HG03103 (cell line): ENCODE results near the gene NEK10.
"Not testable (repeated sequence)": the region's sequence is repeated elsewhere in the genome, so short reads cannot be mapped to it uniquely, and the experiment has no call there.

Experiments
- ATAC-seq: cut with Tn5 transposase; IDR thresholded peaks from one replicate; pipeline ENCODE4 v1.9.1; 2021; ENCODE audit warnings: low read depth; ENCODE audit not compliant: unreplicated experiment

The NEK10 gene, protein sequence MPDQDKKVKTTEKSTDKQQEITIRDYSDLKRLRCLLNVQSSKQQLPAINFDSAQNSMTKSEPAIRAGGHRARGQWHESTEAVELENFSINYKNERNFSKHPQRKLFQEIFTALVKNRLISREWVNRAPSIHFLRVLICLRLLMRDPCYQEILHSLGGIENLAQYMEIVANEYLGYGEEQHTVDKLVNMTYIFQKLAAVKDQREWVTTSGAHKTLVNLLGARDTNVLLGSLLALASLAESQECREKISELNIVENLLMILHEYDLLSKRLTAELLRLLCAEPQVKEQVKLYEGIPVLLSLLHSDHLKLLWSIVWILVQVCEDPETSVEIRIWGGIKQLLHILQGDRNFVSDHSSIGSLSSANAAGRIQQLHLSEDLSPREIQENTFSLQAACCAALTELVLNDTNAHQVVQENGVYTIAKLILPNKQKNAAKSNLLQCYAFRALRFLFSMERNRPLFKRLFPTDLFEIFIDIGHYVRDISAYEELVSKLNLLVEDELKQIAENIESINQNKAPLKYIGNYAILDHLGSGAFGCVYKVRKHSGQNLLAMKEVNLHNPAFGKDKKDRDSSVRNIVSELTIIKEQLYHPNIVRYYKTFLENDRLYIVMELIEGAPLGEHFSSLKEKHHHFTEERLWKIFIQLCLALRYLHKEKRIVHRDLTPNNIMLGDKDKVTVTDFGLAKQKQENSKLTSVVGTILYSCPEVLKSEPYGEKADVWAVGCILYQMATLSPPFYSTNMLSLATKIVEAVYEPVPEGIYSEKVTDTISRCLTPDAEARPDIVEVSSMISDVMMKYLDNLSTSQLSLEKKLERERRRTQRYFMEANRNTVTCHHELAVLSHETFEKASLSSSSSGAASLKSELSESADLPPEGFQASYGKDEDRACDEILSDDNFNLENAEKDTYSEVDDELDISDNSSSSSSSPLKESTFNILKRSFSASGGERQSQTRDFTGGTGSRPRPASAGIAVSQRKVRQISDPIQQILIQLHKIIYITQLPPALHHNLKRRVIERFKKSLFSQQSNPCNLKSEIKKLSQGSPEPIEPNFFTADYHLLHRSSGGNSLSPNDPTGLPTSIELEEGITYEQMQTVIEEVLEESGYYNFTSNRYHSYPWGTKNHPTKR

DNA sequence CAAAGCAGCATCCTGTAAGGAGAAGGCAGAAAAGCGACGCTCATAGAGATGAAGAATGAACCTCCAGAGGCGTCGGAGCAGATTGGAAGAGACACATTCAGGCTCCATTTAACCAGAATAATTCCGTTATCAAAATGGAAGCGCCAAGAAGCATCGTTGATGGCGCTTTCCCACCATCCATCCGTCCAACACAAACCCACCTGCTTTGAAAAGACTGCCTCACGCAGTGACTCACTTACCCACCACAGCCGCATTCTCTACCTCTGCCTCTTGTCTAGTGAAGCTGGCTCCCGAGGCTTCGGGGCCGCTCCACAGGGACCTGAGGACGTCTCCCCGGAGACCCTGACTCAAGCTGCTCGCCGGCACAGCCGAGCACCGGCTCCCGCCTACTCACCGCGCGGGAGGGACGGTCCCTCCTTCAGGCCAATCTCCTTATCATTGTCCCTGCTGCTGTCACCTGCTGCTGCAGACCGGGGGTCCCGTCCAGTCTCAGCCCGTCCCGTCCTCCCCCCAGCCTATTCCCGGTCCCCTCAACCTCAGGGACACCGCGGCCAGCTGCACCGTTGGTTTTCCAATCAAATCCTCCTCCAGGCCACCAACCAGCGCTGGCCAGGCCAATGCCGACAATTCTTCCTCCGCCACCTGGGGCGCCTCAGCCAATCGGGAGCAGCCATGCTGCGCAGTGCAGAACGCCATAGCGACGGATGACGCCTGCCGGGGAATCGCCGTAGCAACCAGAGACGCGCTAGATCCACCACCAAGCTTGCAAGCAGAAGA, at the start of gene NEK10:
Gene NEK10 (minus strand): TSS at position 553 of the 777 bp plus-strand sequence. CDS start 16,501 bp downstream, outside the sequence.
- peak; percentile 100 for ATAC-seq

DNA sequence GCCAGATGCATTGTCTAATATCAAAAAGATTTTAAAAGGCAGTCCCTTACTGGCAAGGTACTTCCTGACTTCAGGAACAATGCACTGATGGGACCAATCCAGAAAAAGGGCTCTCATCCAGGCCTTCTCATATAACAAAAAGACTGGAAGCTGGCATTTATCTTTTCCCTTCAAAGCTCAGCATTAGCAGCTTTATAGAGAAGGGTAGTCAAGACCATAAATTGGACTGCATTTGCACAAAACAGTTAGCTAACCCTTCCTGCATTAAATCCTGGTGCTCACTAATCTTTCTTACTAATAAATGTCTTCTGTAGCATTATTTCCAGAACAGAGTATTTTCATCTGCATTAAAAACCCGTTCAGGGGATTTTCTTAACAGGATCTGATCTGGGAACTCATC, 46.0 kb upstream of the NEK10 start:
- ATAC-seq = no peak

DNA sequence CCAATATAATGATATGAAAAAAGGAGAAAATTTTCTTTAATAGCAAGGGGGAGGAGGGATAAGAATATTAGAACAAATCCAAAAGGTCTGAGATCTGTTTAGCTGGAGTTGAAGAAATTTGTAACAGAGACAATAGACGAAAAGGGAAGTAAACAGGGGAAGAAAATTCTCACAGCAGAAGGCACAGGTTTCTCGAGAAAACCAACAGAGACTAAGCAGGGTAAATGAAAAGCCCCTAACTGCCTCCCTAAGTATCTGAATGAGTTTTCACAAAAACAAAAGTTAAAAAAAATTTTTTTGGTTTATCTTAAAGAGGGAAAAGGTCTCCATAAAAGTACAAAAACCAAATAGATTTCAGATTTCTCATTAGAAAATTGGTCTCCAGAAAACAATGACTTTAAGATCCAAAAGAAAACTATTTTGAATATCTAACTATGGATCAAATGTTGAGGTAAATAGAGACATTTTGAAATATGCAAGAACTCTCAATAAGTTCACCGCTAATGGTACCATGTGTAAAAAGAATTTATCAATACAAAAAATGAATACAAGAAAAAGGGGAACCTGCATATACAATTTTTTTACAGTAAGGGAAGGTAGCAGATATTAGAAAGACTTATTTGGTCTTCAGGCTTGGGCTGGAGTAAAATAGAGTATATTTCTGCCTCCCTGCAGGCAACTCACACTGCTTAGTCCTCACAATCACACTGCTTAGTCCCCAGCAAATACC, 23.9 kb upstream of the NEK10 start:
- peak; percentile 59 for ATAC-seq

DNA sequence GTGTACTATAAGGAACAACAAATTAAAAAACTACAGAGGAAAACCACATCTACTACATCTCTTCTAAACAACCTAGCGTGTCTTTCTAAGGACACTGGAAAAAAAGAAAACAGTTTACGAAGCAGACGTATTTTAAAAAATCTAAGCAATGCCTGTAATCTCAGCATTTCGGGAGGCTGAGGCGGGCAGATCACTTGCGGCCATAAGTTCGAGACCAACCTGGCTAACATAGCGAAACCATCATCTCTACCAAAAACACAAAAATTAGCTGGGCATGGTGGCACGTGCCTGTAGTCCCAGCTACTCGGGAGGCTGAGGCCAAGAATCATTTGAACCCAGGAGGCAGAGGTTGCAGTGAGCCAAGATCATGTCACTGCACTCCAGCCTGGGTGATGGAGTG, 23.2 kb upstream of the NEK10 start:
- not testable (repeated sequence) for ATAC-seq

DNA sequence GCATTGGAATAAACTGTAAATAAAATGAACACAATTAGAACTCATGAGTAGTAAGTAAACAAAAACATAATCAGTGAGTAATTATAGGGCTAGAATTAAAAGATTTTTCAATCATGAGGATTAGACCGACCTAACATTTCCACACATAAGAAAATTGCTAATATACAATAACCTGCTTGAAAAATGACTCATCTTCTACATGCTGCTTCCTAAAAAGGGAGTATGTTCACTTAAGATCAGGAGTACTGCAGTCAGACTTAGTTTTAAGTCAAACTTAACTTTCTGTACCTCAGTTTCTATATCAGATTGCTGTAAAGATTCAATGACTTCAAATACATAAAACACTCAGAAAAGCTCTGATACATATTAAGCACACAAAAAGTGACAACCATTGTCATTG, 22.6 kb upstream of the NEK10 start:
- no peak for ATAC-seq

DNA sequence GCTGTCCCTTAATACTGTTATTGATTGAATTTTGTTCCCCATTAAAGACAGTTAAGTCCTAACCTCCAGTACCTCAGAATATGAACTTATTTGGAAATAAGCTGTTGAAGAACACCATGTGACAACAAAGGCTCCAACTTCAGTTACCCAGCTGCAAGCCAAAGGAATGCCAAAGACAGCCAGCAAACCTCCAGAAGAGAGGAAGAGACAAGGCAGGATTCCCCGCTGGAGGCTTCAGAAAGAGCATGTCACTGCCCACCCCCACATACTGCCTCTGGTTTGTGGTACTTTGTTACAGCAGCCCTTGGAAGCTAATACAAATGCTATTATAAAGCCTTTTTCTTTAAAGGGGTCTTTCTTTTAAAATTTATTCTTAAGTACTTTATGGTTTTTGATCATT, 18.4 kb upstream of the NEK10 start:
- ATAC-seq = no peak

DNA sequence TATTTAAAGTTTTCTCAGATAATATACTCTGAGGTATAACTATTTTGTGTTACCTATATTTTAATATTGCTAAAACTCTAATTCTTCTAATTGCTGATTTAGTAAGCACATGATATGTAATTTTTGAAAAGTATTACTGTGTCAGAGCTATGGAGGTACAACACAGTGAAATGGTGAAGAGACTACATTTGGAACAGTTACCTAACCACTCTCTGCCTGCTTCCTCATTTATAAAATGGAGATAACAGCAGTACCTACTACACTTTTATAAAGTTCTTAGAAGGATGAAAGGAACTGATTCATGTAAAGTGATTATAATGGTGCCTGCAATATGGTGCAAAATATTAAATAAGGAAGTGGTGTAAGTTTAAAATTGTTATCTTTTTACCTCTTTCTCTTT, 16.3 kb upstream of the NEK10 start:
- peak; percentile 73 for ATAC-seq

DNA sequence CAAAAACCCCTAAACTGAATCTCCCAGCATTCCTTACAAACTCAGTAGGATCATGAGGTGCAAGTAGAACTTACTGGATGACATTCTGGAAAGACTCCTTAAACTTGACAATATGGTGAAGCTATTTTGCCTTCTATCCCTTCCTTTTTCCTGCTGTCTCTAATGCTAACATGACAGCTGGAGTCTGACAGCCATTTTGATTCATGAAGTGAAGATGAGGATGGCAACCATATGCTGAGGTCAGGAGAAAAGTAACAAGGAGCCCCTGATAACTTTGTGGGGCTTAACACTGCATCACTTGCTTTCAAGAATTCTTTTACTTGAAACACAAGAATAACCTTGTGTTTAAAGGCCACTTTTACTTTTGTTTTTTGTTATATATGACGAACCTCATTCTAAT, 15.0 kb upstream of the NEK10 start:
- no peak for ATAC-seq

DNA sequence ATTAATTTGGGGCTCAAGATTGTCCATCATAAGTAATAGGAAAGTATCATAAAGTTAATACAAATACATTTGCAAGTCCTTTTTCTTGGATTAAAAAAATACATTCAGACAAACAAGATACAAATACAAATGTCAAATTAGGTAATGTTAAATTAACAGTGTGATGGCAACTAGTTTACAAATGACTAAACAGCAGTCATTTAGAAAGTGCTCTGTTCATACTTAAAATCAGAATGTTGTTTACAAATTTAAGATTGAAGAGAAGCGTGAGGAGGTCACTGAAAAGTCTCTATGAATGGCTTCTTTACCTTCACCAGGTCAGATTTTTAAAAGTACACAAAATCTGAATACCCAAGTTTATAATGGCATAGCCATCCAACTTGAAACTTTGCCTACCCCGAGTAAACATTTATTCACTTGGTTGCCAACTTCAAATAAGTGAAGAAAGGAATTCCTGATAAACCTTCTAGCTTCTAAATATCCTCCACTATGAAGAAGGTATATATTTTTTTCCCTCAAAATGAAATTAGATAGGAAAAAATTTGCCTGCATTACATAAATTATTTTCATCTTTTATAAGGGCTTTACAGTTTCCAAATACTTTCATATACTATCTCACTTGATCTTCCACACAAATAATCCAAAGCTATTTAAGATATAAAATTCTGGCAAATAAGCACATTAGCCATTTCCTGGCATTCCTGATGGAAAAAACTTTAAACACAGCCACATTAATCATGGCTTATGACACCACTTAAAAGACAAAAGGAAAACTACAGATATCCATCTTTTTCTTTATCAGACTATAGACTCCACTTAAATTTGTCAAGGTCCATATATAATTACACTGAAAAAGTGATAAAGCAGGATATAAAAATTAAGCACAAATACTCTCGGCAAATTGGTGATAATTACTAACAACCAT, 11.5 kb upstream of the NEK10 start:
- ATAC-seq = no peak

DNA sequence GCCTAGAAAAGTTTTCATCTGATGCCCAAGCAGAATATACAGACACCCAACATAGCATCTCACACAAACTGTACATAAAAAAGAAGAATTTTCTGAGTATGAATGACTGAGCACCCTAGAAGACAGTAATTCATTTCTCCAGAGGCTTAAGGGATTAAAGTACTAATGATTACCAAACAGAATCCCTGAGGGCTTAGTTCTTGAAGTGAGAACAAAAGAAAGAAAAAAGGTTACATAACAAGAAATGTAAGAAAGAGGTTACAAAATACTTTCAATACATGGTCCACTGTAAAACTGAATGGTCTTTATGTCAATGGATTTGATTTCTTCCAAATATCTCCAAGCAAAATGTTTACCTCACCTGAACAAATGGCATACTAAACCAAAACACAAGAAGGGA, 9.1 kb upstream of the NEK10 start:
- ATAC-seq = no peak

DNA sequence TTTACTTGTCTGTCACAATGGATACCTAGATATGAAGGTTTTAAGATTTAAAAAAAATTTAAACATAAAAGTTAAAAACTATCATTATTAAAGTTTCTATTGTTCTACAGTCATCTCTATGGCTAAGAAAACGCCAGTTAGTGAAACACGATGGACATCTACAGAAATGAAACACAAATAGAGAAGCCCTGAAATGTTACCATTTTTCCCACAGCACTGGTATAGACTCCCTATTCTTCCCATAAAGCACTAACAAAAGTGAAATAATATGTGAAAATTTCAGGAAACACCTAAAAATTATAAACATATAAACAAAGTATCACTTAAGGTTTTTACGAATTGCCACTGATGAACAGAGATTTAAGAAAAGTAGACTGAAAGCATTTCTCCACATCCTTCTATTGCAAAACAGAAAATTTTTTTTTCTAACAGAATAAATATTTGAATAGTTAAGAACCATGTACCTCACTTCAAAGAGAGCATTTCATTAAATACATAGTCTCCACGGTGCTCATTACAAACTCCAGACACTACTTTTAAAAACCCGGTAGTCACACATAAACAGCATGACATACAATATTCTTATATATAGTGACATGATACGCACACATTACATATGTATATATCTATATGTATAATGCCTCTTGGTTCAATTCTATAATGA, 7.1 kb upstream of the NEK10 start:
- ATAC-seq = no peak

DNA sequence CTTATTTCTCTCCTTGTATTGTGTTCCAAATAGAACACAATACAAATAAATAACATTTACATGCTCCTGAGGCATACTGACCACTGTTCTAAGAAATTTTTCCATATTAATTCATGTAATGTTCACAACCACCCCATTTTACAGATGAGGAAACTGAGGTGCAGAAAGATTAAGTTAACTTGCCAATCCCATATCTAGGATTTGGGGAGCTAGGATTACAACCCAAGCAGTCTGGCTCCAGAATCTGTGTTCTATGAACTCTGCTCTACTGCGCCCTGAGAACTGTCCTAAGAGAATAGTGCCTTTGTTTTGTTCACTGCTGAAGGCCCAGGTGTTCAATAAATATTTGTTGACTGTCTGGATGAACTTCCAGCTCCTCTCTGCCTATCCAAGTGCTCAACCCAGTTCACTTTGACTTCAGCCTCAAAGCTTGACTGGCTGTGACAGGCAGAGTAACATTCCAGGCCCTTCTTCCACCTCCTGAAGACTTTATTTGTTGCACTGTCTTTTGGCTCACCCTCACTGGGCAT, 3.1 kb downstream of the NEK10 start:
- ATAC-seq = no peak

DNA sequence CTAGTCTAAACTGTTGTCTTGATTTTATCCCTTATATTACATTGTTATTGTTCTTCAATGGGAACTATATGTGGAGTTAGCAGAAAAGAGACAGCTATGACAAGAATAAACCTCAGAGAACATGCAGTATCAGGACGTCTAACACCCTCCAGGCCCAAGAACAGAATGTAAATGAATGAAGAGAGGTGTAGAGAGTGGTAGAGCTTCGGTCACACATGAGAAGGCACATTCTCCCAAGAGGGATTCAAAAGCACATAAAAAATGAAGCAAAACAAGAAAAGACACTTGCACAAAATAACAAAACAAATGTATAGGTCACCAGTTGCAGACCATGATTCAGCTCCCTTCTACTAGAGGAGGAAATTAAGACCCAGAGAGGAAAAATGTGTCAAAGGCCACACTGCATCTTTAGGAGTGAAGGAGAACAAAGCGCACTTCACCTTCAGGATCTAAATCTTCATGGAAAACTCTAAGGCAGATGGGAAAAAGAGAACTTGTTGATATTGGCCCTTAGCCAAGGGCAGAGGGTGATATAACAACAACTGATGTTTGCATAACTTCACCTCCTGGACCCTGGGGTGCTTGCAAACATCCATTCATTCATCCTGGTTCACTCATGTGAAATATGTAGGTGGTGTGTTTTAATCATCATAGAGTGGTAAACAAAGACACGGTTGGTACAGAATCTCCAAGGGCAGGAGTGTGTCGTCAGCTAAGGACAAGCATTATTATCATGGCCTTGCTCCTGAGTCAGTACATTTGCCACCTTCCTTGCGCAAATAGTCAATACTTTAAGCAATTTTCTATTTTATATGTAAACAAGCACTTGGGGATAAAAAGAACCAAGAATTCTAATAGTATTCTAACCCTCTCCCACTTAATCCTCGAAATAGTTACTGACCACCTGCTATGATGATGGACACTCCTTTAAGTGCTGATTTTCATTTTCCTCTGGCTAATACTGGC, 8.8 kb downstream of the NEK10 start:
- no peak for ATAC-seq

DNA sequence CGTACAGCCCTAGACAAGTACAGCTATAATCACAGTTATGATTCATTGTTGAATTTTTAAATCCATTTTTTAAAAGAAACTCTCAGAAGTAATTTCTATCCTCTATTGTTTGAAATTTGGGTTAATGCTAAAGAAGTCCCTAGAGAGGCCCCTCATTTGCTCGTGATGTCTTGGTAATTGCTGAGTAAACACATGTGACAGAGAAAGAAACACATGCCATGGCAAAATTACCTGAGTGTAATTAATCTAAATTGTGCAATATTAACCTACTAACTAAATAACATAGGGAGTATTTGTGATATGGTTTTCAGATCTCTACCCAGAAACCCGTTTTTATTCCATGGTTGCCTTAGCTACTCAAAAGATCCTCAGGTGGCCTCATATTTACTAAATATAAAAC, 10.8 kb downstream of the NEK10 start:
- ATAC-seq = no peak

DNA sequence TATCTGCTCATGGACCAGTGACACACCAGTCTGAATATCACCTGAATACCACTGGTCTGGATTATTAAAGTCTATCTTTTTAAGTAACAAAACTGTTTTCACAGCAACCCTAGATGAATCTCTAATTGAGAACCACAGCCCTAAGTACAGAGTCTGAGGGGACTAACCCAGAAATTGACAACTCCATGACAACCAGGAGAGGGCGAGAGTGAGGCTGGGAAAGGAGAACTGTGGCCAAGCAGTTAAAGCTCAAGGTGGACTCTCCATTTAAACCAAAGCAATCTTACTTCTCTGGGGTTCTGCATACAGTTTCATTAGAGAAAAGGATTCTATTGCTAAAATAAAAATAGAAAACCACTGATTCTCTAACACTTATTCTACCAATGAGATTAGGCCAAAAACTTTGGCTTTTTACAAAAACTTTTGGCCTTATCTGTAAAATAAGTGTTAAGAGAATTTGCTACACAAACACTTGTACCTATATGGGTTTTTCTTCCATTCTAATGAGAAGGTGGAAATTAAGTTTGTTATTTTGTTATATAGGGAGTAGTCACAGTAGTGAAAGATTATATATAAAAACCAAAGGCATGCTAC, 11.4 kb downstream of the NEK10 start:
- ATAC-seq = peak; percentile 90

DNA sequence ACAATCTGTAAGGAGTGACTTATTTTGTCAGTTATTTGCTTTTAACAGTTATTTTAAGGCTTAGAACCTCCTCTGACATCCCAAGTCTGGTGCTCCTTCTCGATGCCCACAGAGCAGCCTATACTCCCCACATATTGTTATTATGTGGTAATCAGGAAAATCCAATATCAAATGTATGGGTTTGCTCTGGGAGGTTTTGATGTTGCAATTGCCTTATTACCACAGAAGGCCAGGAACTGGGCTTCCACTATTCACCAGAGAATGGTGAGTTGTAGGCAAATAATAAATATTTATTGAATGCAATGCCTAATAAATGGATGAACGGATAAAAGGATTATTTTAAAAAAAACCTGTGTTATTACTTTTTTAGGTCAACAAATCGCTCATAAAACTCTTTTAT, 12.2 kb downstream of the NEK10 start:
- no peak for ATAC-seq
